ENCODE results near the gene MBOAT2.

The MBOAT2 gene

DNA sequence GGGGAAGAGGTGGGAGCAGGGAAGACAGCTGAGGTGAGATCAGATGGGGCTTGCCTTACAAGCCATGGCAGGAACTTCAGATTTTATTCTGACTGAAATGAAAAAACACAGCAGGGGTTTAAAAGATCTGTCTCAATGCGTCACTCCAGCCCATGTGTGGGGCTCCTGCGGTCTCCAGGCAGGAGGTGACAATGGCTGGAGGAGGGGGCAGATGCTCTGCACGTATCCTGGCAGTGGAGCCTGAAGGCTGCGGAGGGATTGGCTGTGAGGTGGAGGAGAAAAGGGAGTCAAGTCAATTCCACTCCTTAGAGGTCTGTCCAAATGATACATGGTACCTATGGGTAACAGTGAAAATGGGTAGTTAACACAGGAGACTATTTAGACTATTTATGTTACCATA, 125.6 kb downstream of the MBOAT2 start:
- H3K4me2 ChIP-seq (ENCODE audit: insufficient read depth, low read length) = no peak overlapping the region
- TF ChIP-seq, protein P1, sequence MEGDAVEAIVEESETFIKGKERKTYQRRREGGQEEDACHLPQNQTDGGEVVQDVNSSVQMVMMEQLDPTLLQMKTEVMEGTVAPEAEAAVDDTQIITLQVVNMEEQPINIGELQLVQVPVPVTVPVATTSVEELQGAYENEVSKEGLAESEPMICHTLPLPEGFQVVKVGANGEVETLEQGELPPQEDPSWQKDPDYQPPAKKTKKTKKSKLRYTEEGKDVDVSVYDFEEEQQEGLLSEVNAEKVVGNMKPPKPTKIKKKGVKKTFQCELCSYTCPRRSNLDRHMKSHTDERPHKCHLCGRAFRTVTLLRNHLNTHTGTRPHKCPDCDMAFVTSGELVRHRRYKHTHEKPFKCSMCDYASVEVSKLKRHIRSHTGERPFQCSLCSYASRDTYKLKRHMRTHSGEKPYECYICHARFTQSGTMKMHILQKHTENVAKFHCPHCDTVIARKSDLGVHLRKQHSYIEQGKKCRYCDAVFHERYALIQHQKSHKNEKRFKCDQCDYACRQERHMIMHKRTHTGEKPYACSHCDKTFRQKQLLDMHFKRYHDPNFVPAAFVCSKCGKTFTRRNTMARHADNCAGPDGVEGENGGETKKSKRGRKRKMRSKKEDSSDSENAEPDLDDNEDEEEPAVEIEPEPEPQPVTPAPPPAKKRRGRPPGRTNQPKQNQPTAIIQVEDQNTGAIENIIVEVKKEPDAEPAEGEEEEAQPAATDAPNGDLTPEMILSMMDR (IDR thresholded peaks at IDR 0.05; ENCODE audit: borderline replicate concordance, extremely low read depth, low read length, poor library complexity, severe bottlenecking) = no peak
- no peak for TF ChIP-seq EZH2 (IDR thresholded peaks at IDR 0.05; ENCODE audit: borderline replicate concordance, low read depth, low read length, severe bottlenecking)
- H3K9me3 ChIP-seq (ENCODE audit: insufficient read depth, low read length, severe bottlenecking) = no peaks in the 10 kb centered on the region
- no peaks in the 10 kb centered on the region for H4K20me1 ChIP-seq (ENCODE audit: insufficient read depth, low read length)
- no peaks in the 10 kb centered on the region for H3K79me2 ChIP-seq (ENCODE audit: insufficient read depth, low read length)
- no peak overlapping the region for H3K9ac ChIP-seq (ENCODE audit: low read depth, low read length)
- peaks cover 53% of the 10 kb centered on the region for H3K36me3 ChIP-seq (ENCODE audit: insufficient read depth, low read length)
- ATAC-seq (ENCODE audit: insufficient read depth, low read depth) (no peak), DNase-seq (no peak)
- no peak overlapping the region for H3K4me3 ChIP-seq (ENCODE audit: low read depth in 1 of 2, low read length in 2 of 2)
- H2AFZ ChIP-seq (ENCODE audit: low read depth, low read length) = no peak overlapping the region
- H3K27me3 ChIP-seq (ENCODE audit: insufficient read depth, low read length, poor library complexity) = no peaks in the 10 kb centered on the region
- H3K4me1 ChIP-seq (ENCODE audit: insufficient read depth, low read length) = no peaks in the 10 kb centered on the region
- no peak overlapping the region for H3K27ac ChIP-seq (ENCODE audit: low read length)

DNA sequence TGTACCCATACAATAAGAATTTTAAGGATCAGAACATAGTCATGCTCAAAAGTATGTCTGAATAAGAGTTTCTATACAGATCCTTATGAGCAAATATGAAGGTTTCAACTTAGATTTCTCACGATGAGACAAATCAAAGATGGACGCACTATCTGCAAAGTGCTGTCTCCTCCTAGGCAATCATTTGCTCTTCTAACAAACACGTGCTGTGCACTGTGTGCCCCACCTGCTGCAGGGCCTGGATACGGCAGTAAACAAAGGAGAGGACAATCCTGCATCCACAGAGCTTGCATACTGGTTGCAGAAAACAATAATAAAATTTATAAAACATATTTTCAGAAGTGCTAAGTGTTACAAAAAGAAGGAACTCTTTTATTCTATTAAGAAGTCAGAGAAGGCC, 126.2 kb downstream of the MBOAT2 start:
- Histone ChIP-seq H4K20me1 (ENCODE audit: insufficient read depth, low read length) (no peaks in the 10 kb centered on the region), H2AFZ (ENCODE audit: low read depth, low read length) (no peak overlapping the region), H3K9ac (ENCODE audit: low read depth, low read length) (no peak overlapping the region), H3K36me3 (ENCODE audit: insufficient read depth, low read length) (peaks cover 56% of the 10 kb centered on the region), H3K27me3 (ENCODE audit: insufficient read depth, low read length, poor library complexity) (no peaks in the 10 kb centered on the region), H3K4me1 (ENCODE audit: insufficient read depth, low read length) (no peaks in the 10 kb centered on the region), H3K4me2 (ENCODE audit: insufficient read depth, low read length) (no peak overlapping the region), H3K4me3 (ENCODE audit: low read depth in 1 of 2, low read length in 2 of 2) (no peak overlapping the region), H3K9me3 (ENCODE audit: insufficient read depth, low read length, severe bottlenecking) (no peaks in the 10 kb centered on the region), H3K79me2 (ENCODE audit: insufficient read depth, low read length) (no peaks in the 10 kb centered on the region), H3K27ac (ENCODE audit: low read length) (no peak overlapping the region)
- no peak for ATAC-seq (ENCODE audit: insufficient read depth, low read depth)
- TF ChIP-seq EZH2 (IDR thresholded peaks at IDR 0.05; ENCODE audit: borderline replicate concordance, low read depth, low read length, severe bottlenecking) = no peak
- TF ChIP-seq, protein P1 (IDR thresholded peaks at IDR 0.05; ENCODE audit: borderline replicate concordance, extremely low read depth, low read length, poor library complexity, severe bottlenecking) = no peak
- DNase-seq = no peak

DNA sequence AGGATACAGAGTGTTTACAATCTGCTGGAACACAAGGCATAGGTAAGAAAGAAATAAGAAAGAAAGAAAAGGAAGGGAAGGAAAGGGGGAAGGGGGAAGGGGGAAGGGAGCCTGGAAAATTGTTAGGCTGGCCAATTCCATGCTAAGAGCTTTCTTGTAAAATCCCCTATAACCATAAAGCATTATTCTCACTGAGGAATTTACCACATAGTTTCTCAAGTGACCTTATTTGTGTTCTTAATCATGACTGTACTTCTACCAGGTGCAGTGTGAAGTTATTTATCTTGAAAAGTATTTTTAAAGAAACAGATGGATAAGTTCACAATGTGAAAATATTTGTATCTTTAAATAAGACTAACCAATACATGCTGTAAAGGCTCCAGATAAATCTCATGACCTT, 126.9 kb downstream of the MBOAT2 start:
- Histone ChIP-seq H3K27me3 (ENCODE audit: insufficient read depth, low read length, poor library complexity) (no peaks in the 10 kb centered on the region), H3K27ac (ENCODE audit: low read length) (no peak overlapping the region), H3K4me3 (ENCODE audit: low read depth in 1 of 2, low read length in 2 of 2) (no peak overlapping the region), H3K36me3 (ENCODE audit: insufficient read depth, low read length) (peaks cover 54% of the 10 kb centered on the region), H3K4me2 (ENCODE audit: insufficient read depth, low read length) (no peak overlapping the region), H3K9ac (ENCODE audit: low read depth, low read length) (no peak overlapping the region), H3K9me3 (ENCODE audit: insufficient read depth, low read length, severe bottlenecking) (no peaks in the 10 kb centered on the region), H3K79me2 (ENCODE audit: insufficient read depth, low read length) (no peaks in the 10 kb centered on the region), H4K20me1 (ENCODE audit: insufficient read depth, low read length) (no peaks in the 10 kb centered on the region), H3K4me1 (ENCODE audit: insufficient read depth, low read length) (no peaks in the 10 kb centered on the region), H2AFZ (ENCODE audit: low read depth, low read length) (no peak overlapping the region)
- TF ChIP-seq, protein P1 (IDR thresholded peaks at IDR 0.05; ENCODE audit: borderline replicate concordance, extremely low read depth, low read length, poor library complexity, severe bottlenecking) = no peak
- no peak for TF ChIP-seq EZH2 (IDR thresholded peaks at IDR 0.05; ENCODE audit: borderline replicate concordance, low read depth, low read length, severe bottlenecking)
- no peak for DNase-seq
- ATAC-seq (ENCODE audit: insufficient read depth, low read depth) = no peak
